HFF-Myc (cell line): ENCODE data around the gene PDE4D.
A peak's percentile ranks its signal among the peaks of the same experiment; 100 is the strongest.

Experiments
- DNase-seq: peaks from one replicate; pipeline ENCODE4 v3.0.0-alpha.2; 2011; ENCODE audit warnings: low read depth; ENCODE audit errors: extremely low read depth
- H3K4me3 ChIP-seq: replicated peaks from 2 replicates; pipeline ENCODE4 v1.5.1; 2011; ENCODE audit warnings: low read depth, mild to moderate bottlenecking, control low read depth, low read length
- CTCF ChIP-seq: IDR thresholded peaks from 2 replicates; pipeline ENCODE4 v1.5.1; 2012; ENCODE audit warnings: mild to moderate bottlenecking, low read depth, low read length, control low read depth; ENCODE audit errors: missing control alignments

PDE4D gene

GRCh38 chr5:59587489-59588337 is 305.8 kb downstream of the PDE4D start:
- peak; percentile 27 for TF ChIP-seq CTCF
- H3K4me3 ChIP-seq = peak overlapping the region; percentile 5; the same call in 1 of the 2 replicates
- DNase-seq = no peak

- TF ChIP-seq CTCF = no peak
- H3K4me3 ChIP-seq = no peak overlapping the region
- DNase-seq = no peak
Observed at GRCh38 chr5:59586841-59587240, 306.7 kb downstream of the PDE4D start.

GRCh38 chr5:59584858-59585846 is 308.4 kb downstream of the PDE4D start:
- no peak for DNase-seq
- H3K4me3 ChIP-seq = no peak overlapping the region
- no peak for TF ChIP-seq CTCF

- no peak for TF ChIP-seq CTCF
- H3K4me3 ChIP-seq = no peak overlapping the region
- no peak for DNase-seq
Observed at GRCh38 chr5:59583810-59584562, 309.5 kb downstream of the PDE4D start.

GRCh38 chr5:59583151-59583809 is 310.2 kb downstream of the PDE4D start:
- TF ChIP-seq CTCF = no peak
- H3K4me3 ChIP-seq = no peak overlapping the region
- no peak for DNase-seq

GRCh38 chr5:59582746-59583145 is 310.8 kb downstream of the PDE4D start:
- no peak for DNase-seq
- TF ChIP-seq CTCF = no peak

More at GRCh38 chr5:59582746-59583145, 310.8 kb downstream of the PDE4D start:
- H3K4me3 ChIP-seq = no peak overlapping the region
